Tibial artery (tissue), 4 donors: ENCODE results near the gene OR5A2.

ENCODE experiments used
- DNase-seq, 2 donors: peaks; one replicate each; pipeline ENCODE4 v3.0.0-alpha.2; 2019
- H3K27ac ChIP-seq, 2 donors: fragments of 200-600 bp; sonication (generic) in 1 of 2; 1 replicate in 1 of 2; 2 replicates in 1 of 2; pipeline ENCODE4 v1.5.1; 2018 to 2019; ENCODE audit warnings: mild to moderate bottlenecking in 1 of 2
- H3K27me3 ChIP-seq, 2 donors: fragments of 200-600 bp; sonication (generic) in 1 of 2; one replicate each; pipeline versions ENCODE4 v1.5.1 to v1.6.0; 2016 to 2019
- H3K36me3 ChIP-seq, 3 donors: fragments of 200-600 bp; sonication (generic) in 2 of 3; one replicate each; pipeline ENCODE4 v1.5.1; 2016 to 2019; ENCODE audit warnings: mild to moderate bottlenecking in 2 of 3
- H3K4me1 ChIP-seq, 4 donors: fragments of 200-600 bp; sonication (generic) in 2 of 4; 1 replicate in 3 of 4; 2 replicates in 1 of 4; pipeline ENCODE4 v1.5.1; 2016 to 2019
- H3K4me3 ChIP-seq, 2 donors: fragments of 200-600 bp; sonication (generic) in 1 of 2; 1 replicate in 1 of 2; 2 replicates in 1 of 2; pipeline ENCODE4 v1.5.1; 2018 to 2019; ENCODE audit warnings: mild to moderate bottlenecking in 2 of 2
- H3K9me3 ChIP-seq, 3 donors: fragments of 200-600 bp; sonication (generic) in 1 of 3; one replicate each; pipeline ENCODE4 v1.5.1; 2016 to 2019
- intact Hi-C: fragments of 100-400 bp; cut with DNase I; formaldehyde crosslinking; loops from one replicate; pipeline ENCODE4 v1.15.0; 2023; ENCODE audit warnings: low total_unique reads
- TF ChIP-seq, protein P1 (sequence below), 2 experiments: fragments of 200-600 bp in 1 of 2; fragments of 450-650 bp in 1 of 2; IDR thresholded peaks; one replicate each; pipeline ENCODE4 v1.5.1; 2017 to 2019; ENCODE audit warnings: antibody characterized with exemption in 2 of 2, mild to moderate bottlenecking in 1 of 2, moderate library complexity in 1 of 2

Gene OR5A2

DNA sequence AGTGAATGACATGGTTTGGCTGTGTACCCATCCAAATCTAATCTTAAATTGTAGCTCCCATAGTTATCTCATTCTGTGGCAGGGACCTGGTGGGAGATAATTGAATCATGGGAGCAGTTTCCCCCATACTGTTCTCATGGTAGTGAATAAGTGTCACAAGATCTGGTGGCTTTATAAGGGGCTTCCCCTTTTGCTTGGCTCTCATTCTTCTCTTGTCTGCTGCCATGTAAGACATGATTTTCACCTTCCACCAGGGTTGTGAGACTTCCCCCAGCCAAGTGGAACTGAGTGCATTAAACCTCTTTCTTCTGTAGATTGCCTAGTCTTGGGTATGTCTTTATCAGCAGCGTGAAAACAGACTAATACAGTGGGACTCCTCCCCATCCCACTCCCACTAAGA lies 11.1 kb downstream of the OR5A2 start:
- H3K4me3 ChIP-seq, result no peak overlapping the region
- intact Hi-C loops, result no loop called here

DNA sequence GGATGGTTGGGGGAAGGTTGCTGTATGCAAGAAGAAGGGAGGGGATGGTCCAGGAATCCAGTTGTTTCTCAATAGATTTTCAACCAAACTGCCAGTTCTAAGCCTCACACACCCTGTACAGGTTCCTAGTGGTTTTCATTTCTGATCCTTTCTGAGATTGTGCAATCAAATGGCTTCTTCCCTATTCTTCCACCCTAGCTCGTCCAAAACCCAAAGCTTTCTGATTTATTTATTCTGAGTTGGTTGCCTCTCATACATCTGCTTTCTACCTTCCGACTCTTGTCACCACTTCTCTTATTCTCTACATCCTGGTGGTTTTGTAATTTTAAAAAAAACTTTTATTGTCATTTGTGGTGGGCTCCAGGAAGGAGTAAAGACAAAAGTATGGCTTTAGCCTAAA lies 12.6 kb downstream of the OR5A2 start:
- Histone ChIP-seq H3K36me3 (no peaks in the 10 kb centered on the region), H3K4me1 (no peaks in the 10 kb centered on the region), H3K27me3 (no peaks in the 10 kb centered on the region), H3K4me3 (no peak overlapping the region), H3K9me3 (no peaks in the 10 kb centered on the region), H3K27ac (no peak overlapping the region)
- no peak for DNase-seq
- TF ChIP-seq, protein P1, sequence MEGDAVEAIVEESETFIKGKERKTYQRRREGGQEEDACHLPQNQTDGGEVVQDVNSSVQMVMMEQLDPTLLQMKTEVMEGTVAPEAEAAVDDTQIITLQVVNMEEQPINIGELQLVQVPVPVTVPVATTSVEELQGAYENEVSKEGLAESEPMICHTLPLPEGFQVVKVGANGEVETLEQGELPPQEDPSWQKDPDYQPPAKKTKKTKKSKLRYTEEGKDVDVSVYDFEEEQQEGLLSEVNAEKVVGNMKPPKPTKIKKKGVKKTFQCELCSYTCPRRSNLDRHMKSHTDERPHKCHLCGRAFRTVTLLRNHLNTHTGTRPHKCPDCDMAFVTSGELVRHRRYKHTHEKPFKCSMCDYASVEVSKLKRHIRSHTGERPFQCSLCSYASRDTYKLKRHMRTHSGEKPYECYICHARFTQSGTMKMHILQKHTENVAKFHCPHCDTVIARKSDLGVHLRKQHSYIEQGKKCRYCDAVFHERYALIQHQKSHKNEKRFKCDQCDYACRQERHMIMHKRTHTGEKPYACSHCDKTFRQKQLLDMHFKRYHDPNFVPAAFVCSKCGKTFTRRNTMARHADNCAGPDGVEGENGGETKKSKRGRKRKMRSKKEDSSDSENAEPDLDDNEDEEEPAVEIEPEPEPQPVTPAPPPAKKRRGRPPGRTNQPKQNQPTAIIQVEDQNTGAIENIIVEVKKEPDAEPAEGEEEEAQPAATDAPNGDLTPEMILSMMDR (IDR thresholded peaks at IDR 0.05), result no peak
- intact Hi-C loops, result no loop called here

More for the DNA sequence above, 11.1 kb downstream of the OR5A2 start:
- TF ChIP-seq, protein P1 (IDR thresholded peaks at IDR 0.05), result no peak
- DNase-seq, result no peak
- no peak overlapping the region for H3K27ac ChIP-seq
- H3K4me1 ChIP-seq, result no peaks in the 10 kb centered on the region
- H3K36me3 ChIP-seq, result no peaks in the 10 kb centered on the region
- no peaks in the 10 kb centered on the region for H3K27me3 ChIP-seq
- H3K9me3 ChIP-seq, result no peaks in the 10 kb centered on the region

DNA sequence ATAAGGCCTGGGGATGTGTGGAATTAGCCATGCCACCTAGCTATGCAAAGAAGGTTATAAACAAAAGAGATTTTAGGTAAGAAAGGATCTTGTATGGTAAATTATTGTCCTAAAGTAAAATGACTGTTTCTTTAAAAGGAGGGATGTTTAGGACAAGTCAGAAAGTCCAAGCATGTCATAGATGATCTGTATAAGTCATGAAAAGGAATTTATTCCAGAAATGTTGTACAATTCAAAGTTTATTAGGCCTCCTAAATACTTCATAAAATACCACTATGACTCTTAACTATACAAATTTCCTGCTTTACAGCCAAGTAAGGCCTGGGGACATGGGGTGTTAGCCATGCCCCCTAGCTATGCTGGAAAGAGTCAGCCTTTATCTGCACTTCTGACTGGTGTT lies 22.7 kb downstream of the OR5A2 start:
- H3K4me3 ChIP-seq, result no peak overlapping the region
- no peaks in the 10 kb centered on the region for H3K4me1 ChIP-seq
- no peak for DNase-seq
- H3K36me3 ChIP-seq, result no peaks in the 10 kb centered on the region
- no peaks in the 10 kb centered on the region for H3K9me3 ChIP-seq
- TF ChIP-seq, protein P1 (IDR thresholded peaks at IDR 0.05), result no peak
- H3K27me3 ChIP-seq, result no peaks in the 10 kb centered on the region
- H3K27ac ChIP-seq, result no peak overlapping the region
- intact Hi-C loops, result no loop called here

DNA sequence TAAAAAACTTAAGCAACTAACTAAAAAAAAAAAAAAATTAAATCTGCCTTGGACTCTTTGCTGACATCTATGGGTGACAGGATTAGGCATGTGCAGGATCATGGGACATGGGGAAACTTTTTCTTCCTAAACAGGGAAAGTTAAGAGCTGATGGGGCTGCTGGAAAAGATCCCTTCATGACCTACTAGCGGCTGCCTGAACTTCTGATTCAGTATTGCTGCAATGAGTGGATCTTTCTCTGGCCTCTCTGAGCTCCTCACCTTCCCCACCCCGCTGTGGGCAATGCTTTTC lies 25.0 kb downstream of the OR5A2 start:
- no peaks in the 10 kb centered on the region for H3K27me3 ChIP-seq
- intact Hi-C loops, result no loop called here
- H3K4me1 ChIP-seq, result no peaks in the 10 kb centered on the region
- H3K9me3 ChIP-seq, result no peaks in the 10 kb centered on the region
- no peak for DNase-seq
- no peak overlapping the region for H3K4me3 ChIP-seq
- no peaks in the 10 kb centered on the region for H3K36me3 ChIP-seq
- TF ChIP-seq, protein P1 (IDR thresholded peaks at IDR 0.05), result no peak
- H3K27ac ChIP-seq, result no peak overlapping the region

DNA sequence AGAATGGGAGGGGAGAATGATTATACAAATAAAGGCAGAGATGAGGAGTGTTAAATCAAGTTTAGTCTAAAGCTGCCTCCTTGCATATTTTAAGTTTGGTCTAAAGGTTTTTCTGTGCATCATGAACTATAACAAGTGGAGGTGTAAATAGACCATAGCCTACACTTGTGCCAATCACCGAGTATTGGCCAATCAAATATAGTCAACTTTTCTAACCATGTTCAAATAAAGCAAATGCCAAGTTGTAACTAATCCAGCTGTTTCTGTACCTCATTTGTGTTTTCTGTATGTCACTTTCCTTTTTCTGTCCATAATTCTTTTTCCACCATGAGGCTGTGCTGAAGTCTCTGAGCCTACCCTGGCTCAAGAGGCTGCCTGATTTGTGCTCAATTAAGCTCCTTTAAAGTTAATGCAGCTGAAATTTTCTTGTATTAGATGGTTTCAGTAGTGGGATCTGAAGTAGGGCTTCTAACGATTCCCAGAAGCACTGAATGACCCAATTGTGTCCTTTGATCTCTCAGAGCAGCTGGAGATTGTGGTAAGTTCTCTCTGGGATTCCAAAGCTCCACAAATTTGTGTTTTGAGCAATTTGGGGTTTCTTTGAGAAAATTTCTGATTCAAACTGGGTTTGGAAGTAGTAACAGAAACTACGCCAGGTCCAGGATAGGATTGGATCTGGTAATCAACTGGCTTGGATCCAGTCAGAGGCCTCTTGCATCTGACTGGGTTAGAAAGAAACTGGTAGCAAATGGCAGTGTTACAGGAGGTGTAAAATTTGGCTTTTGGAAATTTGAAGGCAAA lies 25.6 kb downstream of the OR5A2 start:
- H3K27me3 ChIP-seq, result no peaks in the 10 kb centered on the region
- H3K27ac ChIP-seq, result no peak overlapping the region
- no peaks in the 10 kb centered on the region for H3K36me3 ChIP-seq
- H3K4me1 ChIP-seq, result no peaks in the 10 kb centered on the region
- intact Hi-C loops, result no loop called here
- DNase-seq, result no peak
- H3K4me3 ChIP-seq, result no peak overlapping the region
- H3K9me3 ChIP-seq, result no peaks in the 10 kb centered on the region
- TF ChIP-seq, protein P1 (IDR thresholded peaks at IDR 0.05), result no peak

DNA sequence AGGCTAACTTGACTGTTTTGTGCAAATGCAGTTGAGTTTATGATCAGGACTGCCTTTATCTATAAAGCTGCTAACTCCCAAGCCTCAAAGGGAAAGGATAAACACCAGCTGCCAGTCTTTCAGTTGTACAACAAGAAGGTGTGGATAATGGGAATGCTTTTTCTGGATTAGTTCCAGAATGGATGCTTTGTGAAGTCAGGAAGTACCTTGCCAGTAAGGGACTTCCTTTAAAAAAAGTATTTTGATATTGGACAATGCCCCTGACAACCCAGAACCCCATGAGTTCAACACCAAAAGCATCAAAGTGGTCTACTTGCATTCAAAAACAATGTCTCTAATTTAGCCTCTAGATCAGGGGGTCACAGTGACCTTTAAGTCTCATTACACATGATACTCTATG lies 32.0 kb downstream of the OR5A2 start:
- Histone ChIP-seq H3K27me3 (no peaks in the 10 kb centered on the region), H3K9me3 (no peaks in the 10 kb centered on the region), H3K36me3 (no peaks in the 10 kb centered on the region), H3K27ac (no peak overlapping the region), H3K4me3 (no peak overlapping the region), H3K4me1 (no peaks in the 10 kb centered on the region)
- TF ChIP-seq, protein P1 (IDR thresholded peaks at IDR 0.05), result no peak
- no peak for DNase-seq
- intact Hi-C loops, result no loop called here
